ENCODE data around the gene DOLPP1.

GRCh38 chr9:129128689-129129088, 47.8 kb downstream of the DOLPP1 start:
- TF ChIP-seq CTCF (IDR thresholded peaks at IDR 0.05) (no peak), POLR2A (IDR thresholded peaks at IDR 0.05) (no peak)

Measured in lower leg skin (tissue), 3 donors.